ENCODE data around the gene LRRC61. TPM values are rescaled to one million over a fixed set of nuclear protein-coding genes. Genes with fewer than 3 reads are reported as not detected.

LRRC61 gene
- total and polyA plus RNA-seq, 2 of the 13 experiments (the other 11 are each of a cell fraction or from before 2014, with no cell fraction given) = 33.0 to 34.8 TPM

DNA sequence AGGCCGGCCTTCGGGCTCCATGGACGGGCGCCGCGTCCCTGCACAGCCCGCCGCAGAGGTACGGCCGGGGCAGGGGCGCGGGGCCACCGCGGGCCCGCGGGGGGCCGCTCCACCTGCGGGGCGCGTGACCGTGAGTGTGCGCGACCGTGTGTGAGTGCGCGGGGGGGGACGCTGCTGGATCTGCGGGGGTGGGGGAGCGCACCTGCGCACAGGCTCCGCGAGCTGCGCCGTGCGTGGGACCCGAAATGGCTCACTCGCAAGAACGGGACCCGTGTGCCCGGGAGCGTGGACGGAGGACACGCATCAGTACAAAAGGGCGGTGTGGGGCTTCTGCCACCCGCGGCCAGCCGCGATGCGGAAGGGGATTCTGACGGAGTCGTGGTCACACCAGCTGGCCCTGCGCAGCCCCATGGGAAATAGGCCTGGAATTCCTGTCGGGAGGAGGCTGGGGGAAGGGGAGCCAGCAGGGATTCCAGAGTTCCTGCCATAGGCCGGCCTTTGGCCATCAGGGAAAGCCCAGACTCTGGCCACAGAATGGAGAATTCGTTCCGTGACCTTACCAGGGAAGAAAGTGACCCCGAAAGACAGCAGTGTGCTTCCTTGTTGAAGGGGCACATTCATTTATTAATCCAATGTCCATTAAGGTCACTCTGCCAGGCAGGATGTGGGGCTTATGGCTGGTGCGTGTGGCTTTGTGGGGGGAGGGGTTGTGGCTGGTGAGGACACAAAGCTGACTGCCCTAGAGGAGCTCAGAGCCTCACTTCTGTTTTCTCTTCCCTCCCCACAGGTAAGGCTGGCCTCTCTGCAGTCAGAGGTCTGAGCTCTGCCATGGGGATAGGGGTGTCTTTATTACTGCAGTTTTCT lies 46.0 kb downstream of the LRRC61 start (continued):
- no peak; the same call in 1 of the 2 replicates for TF ChIP-seq AFF4 (CRISPR knock-in tag; IDR thresholded peaks at IDR 0.05)
- TF ChIP-seq ZNF772 (CRISPR knock-in tag; IDR thresholded peaks at IDR 0.05) = no peak
- no peak for TF ChIP-seq GTF3A (CRISPR knock-in tag; conservative IDR thresholded peaks at IDR 0.05)
- TF ChIP-seq CTCF (CRISPR knock-in tag; IDR thresholded peaks at IDR 0.05) = no peak
- no peak for TF ChIP-seq NFE2L2 (IDR thresholded peaks at IDR 0.05; ENCODE audit: low read length)
- TF ChIP-seq ZNF343 (CRISPR knock-in tag; IDR thresholded peaks at IDR 0.05) = no peak
- no peak for TF ChIP-seq ZNF562 (CRISPR knock-in tag; IDR thresholded peaks at IDR 0.05; ENCODE audit: borderline replicate concordance)
- no peak for TF ChIP-seq KIAA2018 (CRISPR knock-in tag; IDR thresholded peaks at IDR 0.05; ENCODE audit: borderline replicate concordance)
- no peak for TF ChIP-seq ZNF672 (CRISPR knock-in tag; IDR thresholded peaks at IDR 0.05)
- no peak for TF ChIP-seq ZBTB7A (CRISPR knock-in tag; IDR thresholded peaks at IDR 0.05)
- TF ChIP-seq ZNF773 (CRISPR knock-in tag; IDR thresholded peaks at IDR 0.05; ENCODE audit: borderline replicate concordance) = no peak
- TF ChIP-seq ZNF367 (CRISPR knock-in tag; IDR thresholded peaks at IDR 0.05; ENCODE audit: borderline replicate concordance) = no peak
- TF ChIP-seq ZBTB38 (CRISPR knock-in tag; IDR thresholded peaks at IDR 0.05) = no peak

All from HepG2 (cell line).